Suprapubic skin (tissue), 3 donors: Measurements from ENCODE around the gene AKAP13.

Experiments used
- CTCF ChIP-seq, 2 donors: fragments of 200-600 bp in 1 of 2; fragments of 450-650 bp in 1 of 2; sonication (generic) in 1 of 2; IDR thresholded peaks; one replicate each; pipeline ENCODE4 v1.5.1; 2016 to 2019; ENCODE audit warnings: antibody characterized with exemption in 2 of 2, mild to moderate bottlenecking in 1 of 2, moderate library complexity in 1 of 2
- EP300 ChIP-seq: sonication (generic); formaldehyde crosslinking; IDR thresholded peaks from one replicate; pipeline ENCODE4 v1.6.1; 2017; ENCODE audit warnings: antibody characterized with exemption
- POLR2A ChIP-seq, 2 donors: fragments of 450-650 bp; IDR thresholded peaks; one replicate each; pipeline ENCODE4 v1.6.1; 2017; ENCODE audit warnings: antibody characterized with exemption in 2 of 2, mild to moderate bottlenecking in 2 of 2, moderate library complexity in 2 of 2

GRCh38 chr15:85330901-85331588 is 49.4 kb upstream of the AKAP13 start:
- TF ChIP-seq CTCF (IDR thresholded peaks at IDR 0.05) (peak; percentile 76 to 80), EP300 (peak; percentile 77), POLR2A (IDR thresholded peaks at IDR 0.05) (no peak)
